Inflammatory macrophage treated with lipopolysaccharide for 4 hours (primary cell): Measurements from ENCODE around the gene XRCC3.
"Not testable (repeated sequence)": the region's sequence is repeated elsewhere in the genome, so short reads cannot be mapped to it uniquely, and the experiment has no call there.

Source experiments
- DNase-seq: peaks from one replicate; pipeline ENCODE4 v3.0.0-alpha.2; 2020

XRCC3 gene

GRCh38 chr14:103656756-103657133, 58.5 kb downstream of the XRCC3 start:
- DNase-seq: no peak

- DNase-seq: peak; percentile 67
Observed at GRCh38 chr14:103656031-103656755, 59.1 kb downstream of the XRCC3 start.

- no peak for DNase-seq
Observed at GRCh38 chr14:103654619-103655018, 60.6 kb downstream of the XRCC3 start.

GRCh38 chr14:103653805-103654204, 61.4 kb downstream of the XRCC3 start:
- DNase-seq: no peak

GRCh38 chr14:103653336-103653735, 61.9 kb downstream of the XRCC3 start:
- DNase-seq: not testable (repeated sequence)

GRCh38 chr14:103652806-103653205, 62.4 kb downstream of the XRCC3 start:
- DNase-seq: no peak

- DNase-seq: no peak
Observed at GRCh38 chr14:103651585-103651984, 63.7 kb downstream of the XRCC3 start.

GRCh38 chr14:103650213-103650612, 65.0 kb downstream of the XRCC3 start:
- DNase-seq: no peak

GRCh38 chr14:103649001-103649400, 66.2 kb downstream of the XRCC3 start:
- DNase-seq: no peak
